A673 (cell line): Measurements from ENCODE around the gene OR13C8.

ENCODE experiments used
- EZH2 ChIP-seq: fragments of 200-600 bp; sonication (generic); IDR thresholded peaks from 2 replicates; pipeline ENCODE4 v1.6.1; 2017; ENCODE audit warnings: borderline replicate concordance, low read depth, mild to moderate bottlenecking, mixed read lengths, antibody characterized with exemption, low read length; ENCODE audit not compliant: poor library complexity, severe bottlenecking
- TF ChIP-seq, protein P1 (sequence below): fragments of 300-800, 200-600 bp; sonication (generic); conservative IDR thresholded peaks from 2 replicates; pipeline ENCODE4 v1.5.1; 2017; ENCODE audit warnings: low read depth, mild to moderate bottlenecking, antibody characterized with exemption, low read length, moderate library complexity, mixed read lengths

DNA sequence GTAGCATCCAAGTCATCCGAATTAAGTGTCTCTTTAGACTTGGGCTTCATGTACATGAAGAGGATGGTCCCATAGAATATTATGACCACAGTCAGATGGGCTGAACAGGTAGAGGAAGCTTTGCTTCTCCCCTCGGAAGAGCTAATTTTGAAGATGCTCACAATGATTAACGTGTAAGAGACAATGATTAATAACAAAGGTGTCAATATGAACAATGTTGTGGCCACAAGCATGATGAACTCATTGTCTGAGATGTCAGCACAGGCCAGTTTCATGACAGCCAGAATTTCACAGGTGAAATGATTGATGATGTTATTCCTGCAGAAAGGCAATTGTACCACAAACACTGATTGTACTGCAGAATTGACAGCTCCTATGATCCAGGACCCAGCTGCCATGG is 35.8 kb downstream of the OR13C8 start:
- TF ChIP-seq, protein P1, sequence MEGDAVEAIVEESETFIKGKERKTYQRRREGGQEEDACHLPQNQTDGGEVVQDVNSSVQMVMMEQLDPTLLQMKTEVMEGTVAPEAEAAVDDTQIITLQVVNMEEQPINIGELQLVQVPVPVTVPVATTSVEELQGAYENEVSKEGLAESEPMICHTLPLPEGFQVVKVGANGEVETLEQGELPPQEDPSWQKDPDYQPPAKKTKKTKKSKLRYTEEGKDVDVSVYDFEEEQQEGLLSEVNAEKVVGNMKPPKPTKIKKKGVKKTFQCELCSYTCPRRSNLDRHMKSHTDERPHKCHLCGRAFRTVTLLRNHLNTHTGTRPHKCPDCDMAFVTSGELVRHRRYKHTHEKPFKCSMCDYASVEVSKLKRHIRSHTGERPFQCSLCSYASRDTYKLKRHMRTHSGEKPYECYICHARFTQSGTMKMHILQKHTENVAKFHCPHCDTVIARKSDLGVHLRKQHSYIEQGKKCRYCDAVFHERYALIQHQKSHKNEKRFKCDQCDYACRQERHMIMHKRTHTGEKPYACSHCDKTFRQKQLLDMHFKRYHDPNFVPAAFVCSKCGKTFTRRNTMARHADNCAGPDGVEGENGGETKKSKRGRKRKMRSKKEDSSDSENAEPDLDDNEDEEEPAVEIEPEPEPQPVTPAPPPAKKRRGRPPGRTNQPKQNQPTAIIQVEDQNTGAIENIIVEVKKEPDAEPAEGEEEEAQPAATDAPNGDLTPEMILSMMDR = no peak
- TF ChIP-seq EZH2 = no peak
